Loucy (cell line): ENCODE measurements around the gene FRS2.

Experiments
- CTCF ChIP-seq: fragments of 200-600 bp; sonication (generic); conservative IDR thresholded peaks from 2 replicates; pipeline ENCODE4 v1.5.1; 2014; ENCODE audit warnings: mild to moderate bottlenecking, antibody characterized with exemption, low read length
- EZH2phosphoT487 ChIP-seq: fragments of 200-600 bp; IDR thresholded peaks from 2 replicates; pipeline ENCODE4 v1.6.1; 2018; ENCODE audit warnings: antibody characterized with exemption, mild to moderate bottlenecking, moderate library complexity, borderline replicate concordance

GRCh38 chr12:69608114-69608513, 137.9 kb downstream of the FRS2 start:
- TF ChIP-seq EZH2phosphoT487 (no peak), CTCF (no peak)
